ENCODE results near the gene TPR.

Gene TPR

GRCh38 chr1:186327331-186327730 lies 47.7 kb downstream of the TPR start:
- ATAC-seq (no peak), DNase-seq (no peak)

- ATAC-seq (no peak), DNase-seq (no peak)
These were observed 49.0 kb downstream of the TPR start for GRCh38 chr1:186326009-186326408.

GRCh38 chr1:186325239-186325638 lies 49.8 kb downstream of the TPR start:
- ATAC-seq, result no peak
- DNase-seq, result no peak

- DNase-seq, result no peak
- no peak for ATAC-seq
These were observed 51.2 kb downstream of the TPR start for GRCh38 chr1:186323865-186324264.

- no peak for DNase-seq
- ATAC-seq, result no peak
These were observed 59.5 kb downstream of the TPR start for GRCh38 chr1:186315570-186315969.

- no peak for ATAC-seq
- DNase-seq, result no peak
These were observed 63.5 kb downstream of the TPR start for GRCh38 chr1:186311375-186312051.

- DNase-seq (no peak), ATAC-seq (no peak)
These were observed 64.7 kb downstream of the TPR start for GRCh38 chr1:186310307-186310706.

GRCh38 chr1:186308264-186309060 lies 66.6 kb downstream of the TPR start:
- DNase-seq (no peak), ATAC-seq (peak; percentile 55)

GRCh38 chr1:186307445-186307844 lies 67.6 kb downstream of the TPR start:
- ATAC-seq (no peak), DNase-seq (no peak)

GRCh38 chr1:186306533-186306932 lies 68.5 kb downstream of the TPR start:
- ATAC-seq (no peak), DNase-seq (no peak)

GRCh38 chr1:186304982-186305949 lies 69.8 kb downstream of the TPR start:
- no peak for ATAC-seq
- DNase-seq, result no peak

- ATAC-seq (no peak), DNase-seq (no peak)
These were observed 71.1 kb downstream of the TPR start for GRCh38 chr1:186303911-186304310.

GRCh38 chr1:186302381-186302920 lies 72.6 kb downstream of the TPR start:
- ATAC-seq (no peak), DNase-seq (no peak)

- DNase-seq (no peak), ATAC-seq (no peak)
These were observed 73.6 kb downstream of the TPR start for GRCh38 chr1:186301448-186301847.

GRCh38 chr1:186300056-186300455 lies 75.0 kb downstream of the TPR start:
- DNase-seq (no peak), ATAC-seq (no peak)

GRCh38 chr1:186299570-186299969 lies 75.5 kb downstream of the TPR start:
- ATAC-seq (no peak), DNase-seq (no peak)

- ATAC-seq (no peak), DNase-seq (no peak)
These were observed 76.2 kb downstream of the TPR start for GRCh38 chr1:186298851-186299250.

- no peak for DNase-seq
- no peak for ATAC-seq
These were observed 77.5 kb downstream of the TPR start for GRCh38 chr1:186297439-186298045.

GRCh38 chr1:186295980-186296379 lies 79.1 kb downstream of the TPR start, which contains the start of gene PRG4:
PRG4 (plus strand) TSS chr1:186296279.
- ATAC-seq (no peak), DNase-seq (no peak)

- DNase-seq (no peak), ATAC-seq (peak; percentile 58)
These were observed 82.2 kb downstream of the TPR start for GRCh38 chr1:186292875-186293274.

GRCh38 chr1:186291271-186291670 lies 83.8 kb downstream of the TPR start:
- no peak for ATAC-seq
- DNase-seq, result no peak
